GM23338 (cell line): Measurements from ENCODE around the gene PDGFRA.

Source experiments
- CREB1 ChIP-seq: fragments of 250-450 bp; sonication (Bioruptor Pico); IDR thresholded peaks from 2 replicates; pipeline ENCODE4 v1.5.0; 2020; ENCODE audit warnings: low read depth, mild to moderate bottlenecking, moderate library complexity
- ZNF331 ChIP-seq: fragments of 250-450 bp; sonication (Bioruptor Pico); IDR thresholded peaks from 2 replicates; pipeline ENCODE4 v1.5.0; 2020; ENCODE audit warnings: low read depth, mild to moderate bottlenecking, moderate library complexity
- TF ChIP-seq, protein P1 (sequence below), 2 experiments: fragments of 200-600 bp in 1 of 2; sonication (generic) in 1 of 2; conservative IDR thresholded peaks; 2 replicates each; pipeline versions ENCODE4 v1.5.1 to v1.6.1; 2016 to 2017; ENCODE audit warnings: antibody characterized with exemption in 2 of 2, low read depth in 2 of 2, mild to moderate bottlenecking in 2 of 2, moderate library complexity in 1 of 2
- TF ChIP-seq, protein P2 (sequence below): IDR thresholded peaks from one replicate; pipeline ENCODE4 v1.6.1; 2018; ENCODE audit warnings: antibody characterized with exemption; ENCODE audit not compliant: unreplicated experiment

DNA sequence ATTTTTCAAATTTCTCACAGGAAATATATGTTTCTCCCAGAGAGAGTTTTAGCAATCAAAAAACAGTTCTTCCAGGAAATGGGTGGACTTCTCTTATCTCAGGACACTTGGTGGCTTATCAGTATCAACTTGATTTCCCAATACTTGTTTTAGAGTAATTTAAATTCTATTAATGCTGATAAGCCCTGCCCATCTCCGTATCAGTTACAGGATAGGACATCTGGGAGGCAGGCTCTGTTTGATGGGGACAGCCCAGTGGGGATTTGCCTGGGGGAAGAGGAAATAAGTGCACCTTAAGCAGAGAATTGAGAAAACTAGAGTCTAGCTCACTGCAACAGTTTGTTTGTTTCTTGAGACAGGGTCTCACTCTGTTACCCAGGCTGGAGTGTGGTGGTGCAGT is 43.2 kb upstream of the PDGFRA start:
- TF ChIP-seq, protein P1, sequence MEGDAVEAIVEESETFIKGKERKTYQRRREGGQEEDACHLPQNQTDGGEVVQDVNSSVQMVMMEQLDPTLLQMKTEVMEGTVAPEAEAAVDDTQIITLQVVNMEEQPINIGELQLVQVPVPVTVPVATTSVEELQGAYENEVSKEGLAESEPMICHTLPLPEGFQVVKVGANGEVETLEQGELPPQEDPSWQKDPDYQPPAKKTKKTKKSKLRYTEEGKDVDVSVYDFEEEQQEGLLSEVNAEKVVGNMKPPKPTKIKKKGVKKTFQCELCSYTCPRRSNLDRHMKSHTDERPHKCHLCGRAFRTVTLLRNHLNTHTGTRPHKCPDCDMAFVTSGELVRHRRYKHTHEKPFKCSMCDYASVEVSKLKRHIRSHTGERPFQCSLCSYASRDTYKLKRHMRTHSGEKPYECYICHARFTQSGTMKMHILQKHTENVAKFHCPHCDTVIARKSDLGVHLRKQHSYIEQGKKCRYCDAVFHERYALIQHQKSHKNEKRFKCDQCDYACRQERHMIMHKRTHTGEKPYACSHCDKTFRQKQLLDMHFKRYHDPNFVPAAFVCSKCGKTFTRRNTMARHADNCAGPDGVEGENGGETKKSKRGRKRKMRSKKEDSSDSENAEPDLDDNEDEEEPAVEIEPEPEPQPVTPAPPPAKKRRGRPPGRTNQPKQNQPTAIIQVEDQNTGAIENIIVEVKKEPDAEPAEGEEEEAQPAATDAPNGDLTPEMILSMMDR (conservative IDR thresholded peaks at IDR 0.05; ENCODE audit: low read depth in 2 of 2) = no peak
- TF ChIP-seq CREB1 (CRISPR knock-in tag) = no peak
- TF ChIP-seq, protein P2, sequence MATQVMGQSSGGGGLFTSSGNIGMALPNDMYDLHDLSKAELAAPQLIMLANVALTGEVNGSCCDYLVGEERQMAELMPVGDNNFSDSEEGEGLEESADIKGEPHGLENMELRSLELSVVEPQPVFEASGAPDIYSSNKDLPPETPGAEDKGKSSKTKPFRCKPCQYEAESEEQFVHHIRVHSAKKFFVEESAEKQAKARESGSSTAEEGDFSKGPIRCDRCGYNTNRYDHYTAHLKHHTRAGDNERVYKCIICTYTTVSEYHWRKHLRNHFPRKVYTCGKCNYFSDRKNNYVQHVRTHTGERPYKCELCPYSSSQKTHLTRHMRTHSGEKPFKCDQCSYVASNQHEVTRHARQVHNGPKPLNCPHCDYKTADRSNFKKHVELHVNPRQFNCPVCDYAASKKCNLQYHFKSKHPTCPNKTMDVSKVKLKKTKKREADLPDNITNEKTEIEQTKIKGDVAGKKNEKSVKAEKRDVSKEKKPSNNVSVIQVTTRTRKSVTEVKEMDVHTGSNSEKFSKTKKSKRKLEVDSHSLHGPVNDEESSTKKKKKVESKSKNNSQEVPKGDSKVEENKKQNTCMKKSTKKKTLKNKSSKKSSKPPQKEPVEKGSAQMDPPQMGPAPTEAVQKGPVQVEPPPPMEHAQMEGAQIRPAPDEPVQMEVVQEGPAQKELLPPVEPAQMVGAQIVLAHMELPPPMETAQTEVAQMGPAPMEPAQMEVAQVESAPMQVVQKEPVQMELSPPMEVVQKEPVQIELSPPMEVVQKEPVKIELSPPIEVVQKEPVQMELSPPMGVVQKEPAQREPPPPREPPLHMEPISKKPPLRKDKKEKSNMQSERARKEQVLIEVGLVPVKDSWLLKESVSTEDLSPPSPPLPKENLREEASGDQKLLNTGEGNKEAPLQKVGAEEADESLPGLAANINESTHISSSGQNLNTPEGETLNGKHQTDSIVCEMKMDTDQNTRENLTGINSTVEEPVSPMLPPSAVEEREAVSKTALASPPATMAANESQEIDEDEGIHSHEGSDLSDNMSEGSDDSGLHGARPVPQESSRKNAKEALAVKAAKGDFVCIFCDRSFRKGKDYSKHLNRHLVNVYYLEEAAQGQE = no peak
- no peak for TF ChIP-seq ZNF331 (CRISPR knock-in tag)
